Measurements from ENCODE around the gene ZNF630.

DNA sequence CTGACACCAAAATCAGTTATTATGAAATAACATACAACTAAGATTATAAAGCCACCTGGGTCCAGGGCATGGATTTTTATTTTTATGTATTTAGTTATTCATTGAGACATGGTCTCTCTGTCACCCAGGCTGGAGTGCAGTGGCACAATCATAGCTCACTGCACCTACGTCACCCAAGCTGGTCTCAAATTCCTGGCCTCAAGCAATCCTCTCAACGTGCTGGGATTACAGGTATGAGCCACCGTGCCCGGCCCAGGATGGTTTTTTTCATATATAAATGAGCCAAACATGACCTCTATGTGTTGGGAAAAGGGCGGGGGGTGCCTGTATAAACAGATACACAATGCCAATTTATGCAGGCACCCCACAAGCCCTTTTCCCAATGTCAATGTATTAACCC lies 24.6 kb downstream of the ZNF630 start:
- TF ChIP-seq SRF (IDR thresholded peaks at IDR 0.05; ENCODE audit: low read depth in 2 of 2, low read length in 2 of 2) (no peak), POLR2A (IDR thresholded peaks at IDR 0.05; ENCODE audit: low read depth, low read length) (no peak)
